NCI-H82 (cell line): ENCODE data around the gene METTL26.
"Not testable (repeated sequence)": the region's sequence is repeated elsewhere in the genome, so short reads cannot be mapped to it uniquely, and the experiment has no call there.

ENCODE experiments used
- DNase-seq: peaks from one replicate; lab custom pipeline; 2025; lab: John Stamatoyannopoulos, UW

METTL26 gene

GRCh38 chr16:625117-625976 is 10.8 kb downstream of the METTL26 start:
- no peak for DNase-seq

- DNase-seq: no peak
These were observed 11.5 kb downstream of the METTL26 start for GRCh38 chr16:624526-625070.

GRCh38 chr16:622920-623280 is 13.2 kb downstream of the METTL26 start:
- DNase-seq: no peak

GRCh38 chr16:621526-622105 is 14.5 kb downstream of the METTL26 start:
- no peak for DNase-seq

GRCh38 chr16:620700-621525 is 15.2 kb downstream of the METTL26 start:
- DNase-seq: no peak

GRCh38 chr16:619476-620100 is 16.5 kb downstream of the METTL26 start:
- no peak for DNase-seq

- no peak for DNase-seq
These were observed 18.2 kb downstream of the METTL26 start for GRCh38 chr16:617855-618254.

GRCh38 chr16:616733-617586 is 19.1 kb downstream of the METTL26 start:
- DNase-seq: no peak

GRCh38 chr16:615122-615521 is 21.0 kb downstream of the METTL26 start:
- no peak for DNase-seq

- DNase-seq: peak; percentile 50
These were observed 25.4 kb downstream of the METTL26 start for GRCh38 chr16:610513-611381.

GRCh38 chr16:609984-610383 is 26.1 kb downstream of the METTL26 start:
- DNase-seq: no peak

GRCh38 chr16:609316-609715 is 26.8 kb downstream of the METTL26 start:
- DNase-seq: no peak

GRCh38 chr16:608019-608418 is 28.1 kb downstream of the METTL26 start:
- peak; percentile 39 for DNase-seq

GRCh38 chr16:606656-607307 is 29.3 kb downstream of the METTL26 start:
- peak; percentile 99 for DNase-seq

GRCh38 chr16:603933-604332 is 32.2 kb downstream of the METTL26 start:
- DNase-seq: no peak

GRCh38 chr16:600781-601180 is 35.3 kb downstream of the METTL26 start:
- peak; percentile 69 for DNase-seq

GRCh38 chr16:598823-599739 is 37.0 kb downstream of the METTL26 start:
- DNase-seq: no peak

GRCh38 chr16:597655-598054 is 38.5 kb downstream of the METTL26 start:
- not testable (repeated sequence) for DNase-seq

- DNase-seq: no peak
These were observed 39.4 kb downstream of the METTL26 start for GRCh38 chr16:596736-597060.
